ENCODE results near the gene MPG. TPM values are rescaled to one million over a fixed set of nuclear protein-coding genes. Genes with fewer than 3 reads are reported as not detected.

Gene MPG
- total and polyA plus RNA-seq, 7 donors, result 23.0 to 68.1 (median 43.1) TPM

- intact Hi-C loops (cut with DNase I), result no loop called here
- DNase-seq (peak; percentile 86 to 92), ATAC-seq (peak; percentile 23 to 39 (median 31))
- Histone ChIP-seq H3K36me3 (ENCODE audit: insufficient read depth in 1 of 2, low read depth in 1 of 2) (peaks cover 0 to 19% of the 10 kb centered on the region in 2 donors), H3K27ac (peak overlapping the region; percentile 94), H3K27me3 (ENCODE audit: insufficient read depth in 3 of 3, low read length in 2 of 3) (no peaks in the 10 kb centered on the region), H3K4me1 (peaks cover 38% of the 10 kb centered on the region), H3K9me3 (no peaks in the 10 kb centered on the region), H3K4me3 (peak overlapping the region; percentile 91)
- 26 to 34% (median 32%) methylated on average over 13 of the region's 13 CpGs for WGBS, 3 donors
- TF ChIP-seq, protein P1, sequence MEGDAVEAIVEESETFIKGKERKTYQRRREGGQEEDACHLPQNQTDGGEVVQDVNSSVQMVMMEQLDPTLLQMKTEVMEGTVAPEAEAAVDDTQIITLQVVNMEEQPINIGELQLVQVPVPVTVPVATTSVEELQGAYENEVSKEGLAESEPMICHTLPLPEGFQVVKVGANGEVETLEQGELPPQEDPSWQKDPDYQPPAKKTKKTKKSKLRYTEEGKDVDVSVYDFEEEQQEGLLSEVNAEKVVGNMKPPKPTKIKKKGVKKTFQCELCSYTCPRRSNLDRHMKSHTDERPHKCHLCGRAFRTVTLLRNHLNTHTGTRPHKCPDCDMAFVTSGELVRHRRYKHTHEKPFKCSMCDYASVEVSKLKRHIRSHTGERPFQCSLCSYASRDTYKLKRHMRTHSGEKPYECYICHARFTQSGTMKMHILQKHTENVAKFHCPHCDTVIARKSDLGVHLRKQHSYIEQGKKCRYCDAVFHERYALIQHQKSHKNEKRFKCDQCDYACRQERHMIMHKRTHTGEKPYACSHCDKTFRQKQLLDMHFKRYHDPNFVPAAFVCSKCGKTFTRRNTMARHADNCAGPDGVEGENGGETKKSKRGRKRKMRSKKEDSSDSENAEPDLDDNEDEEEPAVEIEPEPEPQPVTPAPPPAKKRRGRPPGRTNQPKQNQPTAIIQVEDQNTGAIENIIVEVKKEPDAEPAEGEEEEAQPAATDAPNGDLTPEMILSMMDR (IDR thresholded peaks at IDR 0.05), result no peak
Observed at GRCh38 chr16:76535-77272, 1.3 kb upstream of the MPG start.

GRCh38 chr16:77273-77806, 685 bp upstream of the MPG start:
- H3K27ac ChIP-seq, result peak overlapping the region; percentile 94
- 28 to 37% (median 31%) methylated on average over 20 to 31 of the region's 31 CpGs for WGBS, 3 donors
- intact Hi-C loops (cut with DNase I), result no loop called here
- H3K36me3 ChIP-seq (ENCODE audit: insufficient read depth in 1 of 2, low read depth in 1 of 2), result peaks cover 0 to 19% of the 10 kb centered on the region in 2 donors
- peaks cover 38% of the 10 kb centered on the region for H3K4me1 ChIP-seq
- peak; percentile 14 to 29 (median 28) for ATAC-seq
- peak overlapping the region; percentile 91 for H3K4me3 ChIP-seq
- DNase-seq, result peak; percentile 67 to 77
- TF ChIP-seq, protein P1 (IDR thresholded peaks at IDR 0.05), result no peak
- no peaks in the 10 kb centered on the region for H3K27me3 ChIP-seq (ENCODE audit: insufficient read depth in 3 of 3, low read length in 2 of 3)
- H3K9me3 ChIP-seq, result no peaks in the 10 kb centered on the region

DNA sequence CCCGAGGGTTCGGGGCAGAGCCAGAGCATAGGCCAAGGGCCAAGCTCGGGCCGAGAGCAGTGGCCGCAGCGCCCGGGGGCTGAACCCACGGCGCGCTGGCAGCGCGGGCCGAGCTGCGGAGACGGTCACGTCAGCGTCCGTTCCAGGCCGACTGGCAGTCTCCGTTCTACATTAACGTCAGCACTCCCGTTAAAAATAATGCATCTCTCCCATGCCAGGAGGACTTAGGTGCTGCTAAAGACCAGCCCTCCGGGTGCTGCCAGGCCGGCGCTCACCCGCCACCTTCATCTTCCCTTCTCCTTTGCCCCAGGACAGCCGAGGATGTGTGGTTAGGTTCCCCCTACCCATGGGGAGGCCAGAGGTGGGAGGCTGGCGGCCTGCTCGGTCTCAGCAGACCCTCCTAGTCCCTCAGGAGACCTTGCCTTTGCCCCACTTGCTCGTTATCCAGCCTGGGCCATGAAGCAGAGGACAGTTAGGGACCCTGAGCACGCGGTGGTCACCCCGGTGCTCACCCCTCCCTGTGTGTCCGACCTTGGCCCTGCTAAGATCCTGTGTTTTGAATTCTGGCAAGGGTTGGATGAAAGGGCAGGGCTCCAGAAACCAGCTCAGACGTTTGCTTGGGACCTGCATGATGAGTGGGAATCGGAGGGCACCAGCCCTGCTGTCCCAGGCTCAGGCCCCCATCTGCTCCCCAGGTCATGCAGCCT, 572 bp downstream of the MPG start:
- peaks cover 0 to 29% of the 10 kb centered on the region in 2 donors for H3K36me3 ChIP-seq (ENCODE audit: insufficient read depth in 1 of 2, low read depth in 1 of 2)

DNA sequence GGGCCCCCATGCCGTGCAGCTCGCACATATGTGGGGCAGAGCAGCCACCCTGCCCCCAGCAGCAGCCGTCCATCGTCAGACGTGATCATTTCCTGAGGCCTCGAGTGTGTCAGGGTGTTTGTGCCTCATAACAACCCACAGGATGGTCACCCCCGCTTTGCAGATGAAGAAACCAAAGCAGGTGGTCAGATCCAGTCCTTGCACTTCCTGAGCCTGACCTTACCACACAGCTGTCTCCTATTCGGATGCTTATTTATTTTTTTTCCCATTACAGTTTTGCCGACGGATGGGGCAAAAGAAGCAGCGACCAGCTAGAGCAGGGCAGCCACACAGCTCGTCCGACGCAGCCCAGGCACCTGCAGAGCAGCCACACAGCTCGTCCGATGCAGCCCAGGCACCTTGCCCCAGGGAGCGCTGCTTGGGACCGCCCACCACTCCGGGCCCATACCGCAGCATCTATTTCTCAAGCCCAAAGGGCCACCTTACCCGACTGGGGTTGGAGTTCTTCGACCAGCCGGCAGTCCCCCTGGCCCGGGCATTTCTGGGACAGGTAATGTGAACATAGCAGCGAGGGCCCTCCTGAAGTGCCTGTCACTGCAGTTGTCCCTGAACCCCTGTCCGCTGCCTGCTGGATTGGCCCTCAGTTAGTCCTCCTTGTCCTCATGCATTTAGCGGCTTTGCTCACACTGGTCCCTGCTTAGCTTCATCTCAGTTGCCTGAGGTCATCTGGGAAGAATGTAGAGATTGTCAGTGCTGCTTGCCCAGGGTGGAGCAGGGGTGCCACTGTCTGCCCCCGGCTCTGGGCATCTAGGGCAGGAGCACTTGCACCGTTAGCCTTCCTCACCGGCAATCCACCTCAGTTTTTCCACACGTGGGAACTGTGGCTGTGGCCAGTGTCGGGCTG, 1.4 kb downstream of the MPG start:
- DNase-seq (no peak), ATAC-seq (no peak)
- Histone ChIP-seq H3K27ac (peak overlapping the region; percentile 94), H3K4me3 (peak overlapping the region; percentile 91), H3K4me1 (peaks cover 31% of the 10 kb centered on the region), H3K36me3 (ENCODE audit: insufficient read depth in 1 of 2, low read depth in 1 of 2) (peaks cover 0 to 36% of the 10 kb centered on the region in 2 donors), H3K27me3 (ENCODE audit: insufficient read depth in 3 of 3, low read length in 2 of 3) (no peaks in the 10 kb centered on the region), H3K9me3 (no peaks in the 10 kb centered on the region)
- WGBS, 3 donors, result 67 to 74% (median 71%) methylated on average over 32 of the region's 32 CpGs
- TF ChIP-seq, protein P1 (IDR thresholded peaks at IDR 0.05), result no peak
- intact Hi-C loops (cut with DNase I), result no loop called here

More for the DNA sequence above, 572 bp downstream of the MPG start:
- TF ChIP-seq, protein P1 (IDR thresholded peaks at IDR 0.05), result no peak
- peak; percentile 17 to 66 (median 61) for ATAC-seq
- Histone ChIP-seq H3K9me3 (no peaks in the 10 kb centered on the region), H3K4me1 (peaks cover 28% of the 10 kb centered on the region), H3K27ac (peak overlapping the region; percentile 94), H3K27me3 (ENCODE audit: insufficient read depth in 3 of 3, low read length in 2 of 3) (no peaks in the 10 kb centered on the region), H3K4me3 (peak overlapping the region; percentile 91)
- intact Hi-C loops (cut with DNase I), result no loop called here
- WGBS, 3 donors, result 4 to 6% (median 5%) methylated on average over 29 to 36 of the region's 36 CpGs
- DNase-seq, result peak; percentile 51 to 80

All from psoas muscle (tissue), 8 donors.